Measurements from ENCODE around the gene IDE. TPM values are rescaled to one million over a fixed set of nuclear protein-coding genes. Genes with fewer than 3 reads are reported as not detected.
"Not testable (repeated sequence)": the region's sequence is repeated elsewhere in the genome, so short reads cannot be mapped to it uniquely, and the experiment has no call there.

IDE gene
- total and polyA plus RNA-seq, 9 of the 15 experiments (the other 6 are each of a cell fraction or from before 2014, with no cell fraction given): 10.2 to 50.6 (median 33.2) TPM

DNA sequence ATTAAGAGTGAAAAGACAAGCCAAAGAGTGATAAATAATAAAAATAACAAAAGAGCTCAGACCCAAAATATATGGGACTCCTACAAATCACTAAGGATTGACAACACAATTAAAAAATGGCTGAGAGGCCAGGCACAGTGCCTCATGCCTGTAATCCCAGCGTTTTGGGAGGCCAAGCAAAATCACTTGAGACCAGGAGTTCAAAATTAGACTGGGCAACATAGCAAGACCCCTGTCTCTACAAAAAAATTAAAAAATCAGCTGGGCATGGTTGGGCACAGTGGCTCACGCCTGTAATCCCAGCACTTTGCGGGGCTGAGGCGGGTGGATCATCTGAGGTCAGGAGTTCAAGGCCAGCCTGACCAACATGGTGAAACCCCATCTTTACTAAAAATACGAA, 137.3 kb downstream of the IDE start:
- peak; percentile 59 for TF ChIP-seq ZNF121 (CRISPR knock-in tag; conservative IDR thresholded peaks at IDR 0.05)
- TF ChIP-seq, protein P1, sequence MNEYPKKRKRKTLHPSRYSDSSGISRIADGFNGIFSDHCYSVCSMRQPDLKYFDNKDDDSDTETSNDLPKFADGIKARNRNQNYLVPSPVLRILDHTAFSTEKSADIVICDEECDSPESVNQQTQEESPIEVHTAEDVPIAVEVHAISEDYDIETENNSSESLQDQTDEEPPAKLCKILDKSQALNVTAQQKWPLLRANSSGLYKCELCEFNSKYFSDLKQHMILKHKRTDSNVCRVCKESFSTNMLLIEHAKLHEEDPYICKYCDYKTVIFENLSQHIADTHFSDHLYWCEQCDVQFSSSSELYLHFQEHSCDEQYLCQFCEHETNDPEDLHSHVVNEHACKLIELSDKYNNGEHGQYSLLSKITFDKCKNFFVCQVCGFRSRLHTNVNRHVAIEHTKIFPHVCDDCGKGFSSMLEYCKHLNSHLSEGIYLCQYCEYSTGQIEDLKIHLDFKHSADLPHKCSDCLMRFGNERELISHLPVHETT (CRISPR knock-in tag; conservative IDR thresholded peaks at IDR 0.05 in 1 of 2, IDR thresholded peaks at IDR 0.05 in 1 of 2): no peak
- H3K9me1 ChIP-seq (ENCODE audit: control insufficient read depth, insufficient read depth, low read length): no peaks in the 10 kb centered on the region
- ChIA-PET POLR2A (no interaction called here), CTCF (ENCODE audit: low intra/inter-chr PET ratio) (no interaction called here)
- no TSS peak for BruUV-seq (replicated peaks)
- no peaks in the 10 kb centered on the region for H3K27me3 ChIP-seq (ENCODE audit: control insufficient read depth in 2 of 2, insufficient read depth in 2 of 2, low read length in 2 of 2)
- 57% methylated on average over 5 of the region's 5 CpGs for WGBS (ENCODE audit: insufficient coverage, low coverage, missing lambda C conversion rate)
- no peaks in the 10 kb centered on the region for H3K36me3 ChIP-seq (ENCODE audit: control insufficient read depth, insufficient read depth, low read length)
- no peak for FAIRE-seq
- H3K4me3 ChIP-seq: no peak overlapping the region
- DNase-seq (ENCODE audit: extremely low read depth in 1 of 4, low spot score in 3 of 4): no peak
- H3K4me2 ChIP-seq (ENCODE audit: insufficient read depth, low read length): no peak overlapping the region
- no peaks in the 10 kb centered on the region for H3K79me2 ChIP-seq (ENCODE audit: control insufficient read depth, insufficient read depth, low read length)
- no peak overlapping the region for H3K9ac ChIP-seq (ENCODE audit: insufficient read depth in 1 of 2, low read depth in 2 of 2, low read length in 2 of 2)
- H3K4me1 ChIP-seq (replicated peaks in 1 of 2; ENCODE audit: control insufficient read depth in 2 of 2, insufficient read depth in 2 of 2, low read length in 2 of 2): no peaks in the 10 kb centered on the region; a peak in 1 of 5 replicates
- no peak overlapping the region for H2AFZ ChIP-seq (ENCODE audit: low read depth, low read length)
- in situ Hi-C loops (cut with MboI) (loop anchor here (25.0 kb wide), 1 partner anchor 674 kb away; no protein-coding TSS in a partner anchor), intact Hi-C loops (cut with micrococcal nuclease) (loop anchor here (5.0 to 10.0 kb wide), 2 partner anchors 69 to 222 kb away; no protein-coding TSS in a partner anchor)
- no peaks in the 10 kb centered on the region for H3K9me3 ChIP-seq (replicated peaks; ENCODE audit: control insufficient read depth, insufficient read depth, low read depth, low read length)
- ATAC-seq: no peak
- H3K27ac ChIP-seq (ENCODE audit: extremely low read depth, low read depth, low read length): no peak overlapping the region
- H4K20me1 ChIP-seq (replicated peaks; ENCODE audit: control insufficient read depth, insufficient read depth, low read length): no peaks in the 10 kb centered on the region

DNA sequence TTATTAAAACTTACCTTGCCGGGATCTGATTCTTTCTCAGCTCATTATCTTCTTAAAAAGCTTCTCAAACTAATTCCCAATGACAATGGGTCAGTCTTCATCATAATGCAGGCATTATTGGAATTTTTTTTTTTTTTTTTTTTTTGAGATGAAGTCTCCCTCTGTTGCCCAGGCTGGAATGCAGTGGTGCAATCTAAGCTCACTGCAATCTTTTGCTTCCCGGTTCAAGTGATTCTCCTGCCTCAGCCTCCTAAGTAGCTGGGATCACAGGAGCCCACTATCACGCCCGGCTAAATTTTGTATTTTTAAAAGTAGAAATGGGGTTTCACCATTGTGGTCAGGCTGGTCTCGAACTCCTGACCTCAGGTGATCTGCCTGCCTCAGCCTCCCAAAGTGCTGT, 137.8 kb downstream of the IDE start:
- H3K4me1 ChIP-seq (replicated peaks in 1 of 2; ENCODE audit: control insufficient read depth in 2 of 2, insufficient read depth in 2 of 2, low read length in 2 of 2); POLR2A ChIA-PET; H3K4me2 ChIP-seq (ENCODE audit: insufficient read depth, low read length); H3K27ac ChIP-seq (ENCODE audit: extremely low read depth, low read depth, low read length); H3K9me1 ChIP-seq (ENCODE audit: control insufficient read depth, insufficient read depth, low read length); H2AFZ ChIP-seq (ENCODE audit: low read depth, low read length); H4K20me1 ChIP-seq (replicated peaks; ENCODE audit: control insufficient read depth, insufficient read depth, low read length); ATAC-seq; H3K9ac ChIP-seq (ENCODE audit: insufficient read depth in 1 of 2, low read depth in 2 of 2, low read length in 2 of 2); FAIRE-seq; H3K36me3 ChIP-seq (ENCODE audit: control insufficient read depth, insufficient read depth, low read length); H3K27me3 ChIP-seq (ENCODE audit: control insufficient read depth in 2 of 2, insufficient read depth in 2 of 2, low read length in 2 of 2); H3K4me3 ChIP-seq; DNase-seq (ENCODE audit: extremely low read depth in 1 of 4, low spot score in 3 of 4); H3K9me3 ChIP-seq (replicated peaks; ENCODE audit: control insufficient read depth, insufficient read depth, low read depth, low read length); H3K79me2 ChIP-seq (ENCODE audit: control insufficient read depth, insufficient read depth, low read length); BruUV-seq (replicated peaks): not testable (repeated sequence)
- CTCF ChIA-PET (ENCODE audit: low intra/inter-chr PET ratio): interaction anchor here (0.5 to 2.0 kb wide), 3 partner anchors 341 to 678 kb away, joined by 3 to 12 read pairs (median 3); no protein-coding TSS in a partner anchor
- intact Hi-C loops (cut with micrococcal nuclease) (loop anchor here (5.0 to 10.0 kb wide), 2 partner anchors 69 to 221 kb away; no protein-coding TSS in a partner anchor), in situ Hi-C loops (cut with MboI) (loop anchor here (25.0 kb wide), 1 partner anchor 674 kb away; no protein-coding TSS in a partner anchor)
- 57% methylated on average over 5 of the region's 5 CpGs for WGBS (ENCODE audit: insufficient coverage, low coverage, missing lambda C conversion rate)

All from K562 (cell line).